ENCODE measurements around the gene TUT1. TPM values are rescaled to one million over a fixed set of nuclear protein-coding genes. Genes with fewer than 3 reads are reported as not detected.
"Not testable (repeated sequence)": the region's sequence is repeated elsewhere in the genome, so short reads cannot be mapped to it uniquely, and the experiment has no call there.

The TUT1 gene, protein sequence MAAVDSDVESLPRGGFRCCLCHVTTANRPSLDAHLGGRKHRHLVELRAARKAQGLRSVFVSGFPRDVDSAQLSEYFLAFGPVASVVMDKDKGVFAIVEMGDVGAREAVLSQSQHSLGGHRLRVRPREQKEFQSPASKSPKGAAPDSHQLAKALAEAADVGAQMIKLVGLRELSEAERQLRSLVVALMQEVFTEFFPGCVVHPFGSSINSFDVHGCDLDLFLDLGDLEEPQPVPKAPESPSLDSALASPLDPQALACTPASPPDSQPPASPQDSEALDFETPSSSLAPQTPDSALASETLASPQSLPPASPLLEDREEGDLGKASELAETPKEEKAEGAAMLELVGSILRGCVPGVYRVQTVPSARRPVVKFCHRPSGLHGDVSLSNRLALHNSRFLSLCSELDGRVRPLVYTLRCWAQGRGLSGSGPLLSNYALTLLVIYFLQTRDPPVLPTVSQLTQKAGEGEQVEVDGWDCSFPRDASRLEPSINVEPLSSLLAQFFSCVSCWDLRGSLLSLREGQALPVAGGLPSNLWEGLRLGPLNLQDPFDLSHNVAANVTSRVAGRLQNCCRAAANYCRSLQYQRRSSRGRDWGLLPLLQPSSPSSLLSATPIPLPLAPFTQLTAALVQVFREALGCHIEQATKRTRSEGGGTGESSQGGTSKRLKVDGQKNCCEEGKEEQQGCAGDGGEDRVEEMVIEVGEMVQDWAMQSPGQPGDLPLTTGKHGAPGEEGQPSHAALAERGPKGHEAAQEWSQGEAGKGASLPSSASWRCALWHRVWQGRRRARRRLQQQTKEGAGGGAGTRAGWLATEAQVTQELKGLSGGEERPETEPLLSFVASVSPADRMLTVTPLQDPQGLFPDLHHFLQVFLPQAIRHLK
- polyA plus RNA-seq (2013, experiment 1 of 2), result 15.7 TPM
- polyA plus RNA-seq (2013, experiment 2 of 2), result 13.7 TPM

- Histone ChIP-seq H3K36me3 (ENCODE audit: control insufficient read depth, insufficient read depth, low read length) (peaks cover 66% of the 10 kb centered on the region), H3K4me3 (ENCODE audit: extremely low read depth, insufficient read depth, low read length, poor library complexity, severe bottlenecking) (peak within 1 kb of the TSS; percentile 93), H3K27ac (ENCODE audit: low read depth, low read length, severe bottlenecking) (peak within 1 kb of the TSS; percentile 91), H3K9me3 (ENCODE audit: control insufficient read depth, low read length) (no peaks in the 10 kb centered on the region), H3K4me1 (ENCODE audit: control insufficient read depth, insufficient read depth, low read length, poor library complexity, severe bottlenecking) (peaks cover 12% of the 10 kb centered on the region)
- WGBS, 2 experiments (ENCODE audit: insufficient coverage in 2 of 2), result 0 to 1% methylated on average over 38 to 52 of the region's 58 CpGs
Measured at GRCh38 chr11:62591448-62592145, at the start of gene TUT1. Gene TUT1, minus strand, starts transcription at chr11:62591523. Its CDS starts 38 bp downstream, at chr11:62591485.

DNA sequence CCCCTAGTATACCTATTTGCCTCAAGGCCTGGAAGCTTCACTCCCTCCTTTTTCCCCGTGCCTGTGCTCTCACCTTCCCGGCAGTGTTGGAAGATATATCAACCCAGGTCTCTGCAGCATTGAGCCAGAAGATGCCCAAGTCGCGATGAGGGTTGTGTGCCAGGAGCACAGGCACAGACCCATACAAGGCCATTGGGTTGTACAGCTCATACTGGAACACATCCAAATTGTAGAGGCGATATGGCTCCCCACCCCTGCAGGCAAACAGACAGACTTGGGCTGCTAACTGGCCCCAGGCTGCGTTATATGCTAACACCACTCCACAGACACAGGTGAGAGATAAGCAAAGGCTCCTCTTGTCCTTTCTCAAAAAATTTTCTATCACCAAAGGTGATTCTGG is 41.2 kb upstream of the TUT1 start:
- Histone ChIP-seq H3K4me3 (ENCODE audit: extremely low read depth, insufficient read depth, low read length, poor library complexity, severe bottlenecking) (no peak overlapping the region), H3K9me3 (ENCODE audit: control insufficient read depth, low read length) (no peaks in the 10 kb centered on the region), H3K36me3 (ENCODE audit: control insufficient read depth, insufficient read depth, low read length) (peaks cover 96% of the 10 kb centered on the region), H3K4me1 (ENCODE audit: control insufficient read depth, insufficient read depth, low read length, poor library complexity, severe bottlenecking) (no peaks in the 10 kb centered on the region), H3K27ac (ENCODE audit: low read depth, low read length, severe bottlenecking) (no peak overlapping the region)
- WGBS, 2 experiments (ENCODE audit: insufficient coverage in 2 of 2), result 98 to 100% methylated on average over 6 of the region's 6 CpGs

- Histone ChIP-seq H3K36me3 (ENCODE audit: control insufficient read depth, insufficient read depth, low read length) (peaks cover 88% of the 10 kb centered on the region), H3K4me1 (ENCODE audit: control insufficient read depth, insufficient read depth, low read length, poor library complexity, severe bottlenecking) (peaks cover 3% of the 10 kb centered on the region), H3K27ac (ENCODE audit: low read depth, low read length, severe bottlenecking) (no peak overlapping the region), H3K9me3 (ENCODE audit: control insufficient read depth, low read length) (no peaks in the 10 kb centered on the region), H3K4me3 (ENCODE audit: extremely low read depth, insufficient read depth, low read length, poor library complexity, severe bottlenecking) (no peak overlapping the region)
- WGBS, 2 experiments (ENCODE audit: insufficient coverage in 2 of 2), result 81 to 83% methylated on average over 2 to 3 of the region's 3 CpGs
Measured at GRCh38 chr11:62627713-62628112, 36.4 kb upstream of the TUT1 start.

DNA sequence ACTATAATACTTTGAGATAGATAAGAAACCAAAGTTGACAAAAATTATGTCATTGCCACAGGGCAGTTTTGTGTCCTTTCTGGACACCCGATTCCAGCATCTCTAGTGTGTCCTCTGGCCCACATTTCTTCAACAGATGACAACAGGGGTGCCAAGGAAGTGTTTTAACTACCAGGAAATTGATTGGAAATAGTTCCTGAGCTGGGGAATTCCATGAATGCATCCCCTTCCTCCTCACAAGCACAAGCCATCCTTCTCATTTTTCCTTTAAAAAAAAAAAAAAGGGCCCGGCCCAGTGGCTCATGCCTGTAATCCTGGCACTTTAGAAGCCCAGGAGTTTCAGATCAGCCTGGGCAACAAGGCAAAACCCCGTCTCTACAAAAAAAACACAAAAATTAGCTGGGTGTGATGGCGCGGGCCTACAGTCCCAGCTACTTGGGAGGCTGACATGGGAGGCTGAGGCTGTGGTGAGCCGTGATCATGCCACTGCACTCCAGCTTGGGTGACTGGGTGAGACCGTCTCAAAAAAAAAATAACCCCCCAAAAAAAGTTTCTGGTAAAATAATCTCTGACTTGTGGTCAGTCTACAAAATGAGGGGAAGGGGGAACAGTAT is 31.3 kb upstream of the TUT1 start:
- peaks cover 12% of the 10 kb centered on the region for H3K4me1 ChIP-seq (ENCODE audit: control insufficient read depth, insufficient read depth, low read length, poor library complexity, severe bottlenecking)
- peaks cover 37% of the 10 kb centered on the region for H3K36me3 ChIP-seq (ENCODE audit: control insufficient read depth, insufficient read depth, low read length)
- WGBS, 2 experiments (ENCODE audit: insufficient coverage in 2 of 2), result 100% methylated on average over 1 of the region's 7 CpGs
- H3K4me3 ChIP-seq (ENCODE audit: extremely low read depth, insufficient read depth, low read length, poor library complexity, severe bottlenecking), result peak overlapping the region; percentile 74
- H3K27ac ChIP-seq (ENCODE audit: low read depth, low read length, severe bottlenecking), result peak overlapping the region; percentile 93
- H3K9me3 ChIP-seq (ENCODE audit: control insufficient read depth, low read length), result no peaks in the 10 kb centered on the region

DNA sequence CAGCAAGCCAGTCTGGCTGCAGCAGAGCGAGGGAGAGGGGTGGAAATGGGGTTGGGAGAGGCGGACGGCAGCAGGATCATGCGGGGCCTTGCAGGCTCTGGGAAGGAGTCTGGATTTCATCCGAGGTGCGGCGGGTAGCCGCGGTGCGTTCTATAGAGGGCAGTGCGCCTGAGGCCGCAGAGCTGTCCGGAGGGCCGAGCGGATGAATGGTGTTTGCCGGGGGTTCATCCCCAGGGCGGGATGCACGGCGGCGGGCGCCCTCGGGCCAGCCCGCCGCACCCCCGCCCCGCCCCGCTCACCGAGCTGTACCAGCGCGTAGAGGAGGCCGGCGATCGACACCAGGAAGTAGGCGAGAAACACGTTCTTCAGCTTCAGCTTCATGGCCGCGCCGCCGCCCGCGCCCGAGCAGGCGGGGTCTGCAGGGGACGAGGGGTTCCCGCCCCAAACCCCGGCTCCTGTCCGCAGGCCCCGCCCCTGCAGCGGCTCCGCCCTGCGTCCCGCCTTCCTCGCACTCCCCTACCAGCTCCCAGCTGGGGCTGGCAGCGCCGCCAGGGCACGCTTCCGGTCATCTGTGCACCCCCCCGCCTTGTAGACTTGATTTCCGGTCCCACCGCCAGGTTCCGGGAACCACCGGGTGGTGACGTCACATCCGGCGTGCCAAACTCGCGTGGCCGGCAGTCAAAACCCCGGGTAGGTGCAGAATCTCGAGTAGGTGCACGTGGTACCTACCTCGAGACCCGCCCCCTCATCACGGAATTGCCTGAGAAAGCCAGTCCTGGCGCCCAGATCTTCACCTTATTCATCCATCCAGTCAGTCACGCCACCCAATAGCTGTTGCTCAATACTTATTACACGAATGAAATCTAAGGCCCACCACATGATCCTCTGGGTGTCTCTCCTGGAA is 30.5 kb upstream of the TUT1 start, which contains the start of gene B3GAT3:
Gene B3GAT3 (minus strand): TSS at position 420 of the 904 bp plus-strand sequence. CDS start 39 bp downstream, at position 381.
- 1 to 3% methylated on average over 64 to 66 of the region's 77 CpGs for WGBS, 2 experiments (ENCODE audit: insufficient coverage in 2 of 2)
- H3K4me1 ChIP-seq (ENCODE audit: control insufficient read depth, insufficient read depth, low read length, poor library complexity, severe bottlenecking), result peaks cover 12% of the 10 kb centered on the region

GRCh38 chr11:62621027-62621566 is 29.8 kb upstream of the TUT1 start:
- Histone ChIP-seq H3K36me3 (ENCODE audit: control insufficient read depth, insufficient read depth, low read length) (peaks cover 22% of the 10 kb centered on the region), H3K4me1 (ENCODE audit: control insufficient read depth, insufficient read depth, low read length, poor library complexity, severe bottlenecking) (peaks cover 12% of the 10 kb centered on the region), H3K27ac (ENCODE audit: low read depth, low read length, severe bottlenecking) (peak overlapping the region; percentile 93), H3K9me3 (ENCODE audit: control insufficient read depth, low read length) (no peaks in the 10 kb centered on the region), H3K4me3 (ENCODE audit: extremely low read depth, insufficient read depth, low read length, poor library complexity, severe bottlenecking) (peak overlapping the region; percentile 74)
- 32% methylated on average over 6 of the region's 8 CpGs for WGBS, 2 experiments (ENCODE audit: insufficient coverage in 2 of 2)

More for the DNA sequence above, 30.5 kb upstream of the TUT1 start, which contains the start of gene B3GAT3:
- peaks cover 30% of the 10 kb centered on the region for H3K36me3 ChIP-seq (ENCODE audit: control insufficient read depth, insufficient read depth, low read length)
- peak within 1 kb of the TSS; percentile 74 for H3K4me3 ChIP-seq (ENCODE audit: extremely low read depth, insufficient read depth, low read length, poor library complexity, severe bottlenecking)
- no peaks in the 10 kb centered on the region for H3K9me3 ChIP-seq (ENCODE audit: control insufficient read depth, low read length)
- H3K27ac ChIP-seq (ENCODE audit: low read depth, low read length, severe bottlenecking), result peak within 1 kb of the TSS; percentile 93

GRCh38 chr11:62616957-62617356 is 25.6 kb upstream of the TUT1 start:
- not testable (repeated sequence) for H3K9me3 ChIP-seq (ENCODE audit: control insufficient read depth, low read length); H3K4me3 ChIP-seq (ENCODE audit: extremely low read depth, insufficient read depth, low read length, poor library complexity, severe bottlenecking); H3K4me1 ChIP-seq (ENCODE audit: control insufficient read depth, insufficient read depth, low read length, poor library complexity, severe bottlenecking); H3K27ac ChIP-seq (ENCODE audit: low read depth, low read length, severe bottlenecking); H3K36me3 ChIP-seq (ENCODE audit: control insufficient read depth, insufficient read depth, low read length)
- 100% methylated on average over 2 to 6 of the region's 14 CpGs for WGBS, 2 experiments (ENCODE audit: insufficient coverage in 2 of 2)

- Histone ChIP-seq H3K9me3 (ENCODE audit: control insufficient read depth, low read length) (no peaks in the 10 kb centered on the region), H3K4me1 (ENCODE audit: control insufficient read depth, insufficient read depth, low read length, poor library complexity, severe bottlenecking) (peaks cover 9% of the 10 kb centered on the region), H3K36me3 (ENCODE audit: control insufficient read depth, insufficient read depth, low read length) (peaks cover 5% of the 10 kb centered on the region), H3K4me3 (ENCODE audit: extremely low read depth, insufficient read depth, low read length, poor library complexity, severe bottlenecking) (no peak overlapping the region), H3K27ac (ENCODE audit: low read depth, low read length, severe bottlenecking) (no peak overlapping the region)
- WGBS, 2 experiments (ENCODE audit: insufficient coverage in 2 of 2), result 89 to 93% methylated on average over 3 to 4 of the region's 7 CpGs
Measured at GRCh38 chr11:62615521-62615920, 24.2 kb upstream of the TUT1 start.

GRCh38 chr11:62614275-62614674 is 23.0 kb upstream of the TUT1 start:
- H3K36me3 ChIP-seq (ENCODE audit: control insufficient read depth, insufficient read depth, low read length), result peaks cover 14% of the 10 kb centered on the region
- peaks cover 9% of the 10 kb centered on the region for H3K4me1 ChIP-seq (ENCODE audit: control insufficient read depth, insufficient read depth, low read length, poor library complexity, severe bottlenecking)
- H3K27ac ChIP-seq (ENCODE audit: low read depth, low read length, severe bottlenecking), result no peak overlapping the region
- no peaks in the 10 kb centered on the region for H3K9me3 ChIP-seq (ENCODE audit: control insufficient read depth, low read length)
- no peak overlapping the region for H3K4me3 ChIP-seq (ENCODE audit: extremely low read depth, insufficient read depth, low read length, poor library complexity, severe bottlenecking)
- 90 to 95% methylated on average over 5 of the region's 8 CpGs for WGBS, 2 experiments (ENCODE audit: insufficient coverage in 2 of 2)
